Hypothalamus (tissue), 51 donors: ENCODE measurements around the gene MTMR3.
"Not testable (repeated sequence)": the region's sequence is repeated elsewhere in the genome, so short reads cannot be mapped to it uniquely, and the experiment has no call there.

ENCODE experiments used
- DNase-seq, 51 donors: peaks; one replicate each; lab custom pipeline; 2025; lab: John Stamatoyannopoulos, UW

The MTMR3 gene

GRCh38 chr22:30044881-30045493 lies 162.0 kb downstream of the MTMR3 start:
- DNase-seq = no peak

- DNase-seq = no peak
Observed at GRCh38 chr22:30045494-30045887, 162.5 kb downstream of the MTMR3 start.

GRCh38 chr22:30045901-30046715 lies 163.1 kb downstream of the MTMR3 start:
- DNase-seq = no peak

DNA sequence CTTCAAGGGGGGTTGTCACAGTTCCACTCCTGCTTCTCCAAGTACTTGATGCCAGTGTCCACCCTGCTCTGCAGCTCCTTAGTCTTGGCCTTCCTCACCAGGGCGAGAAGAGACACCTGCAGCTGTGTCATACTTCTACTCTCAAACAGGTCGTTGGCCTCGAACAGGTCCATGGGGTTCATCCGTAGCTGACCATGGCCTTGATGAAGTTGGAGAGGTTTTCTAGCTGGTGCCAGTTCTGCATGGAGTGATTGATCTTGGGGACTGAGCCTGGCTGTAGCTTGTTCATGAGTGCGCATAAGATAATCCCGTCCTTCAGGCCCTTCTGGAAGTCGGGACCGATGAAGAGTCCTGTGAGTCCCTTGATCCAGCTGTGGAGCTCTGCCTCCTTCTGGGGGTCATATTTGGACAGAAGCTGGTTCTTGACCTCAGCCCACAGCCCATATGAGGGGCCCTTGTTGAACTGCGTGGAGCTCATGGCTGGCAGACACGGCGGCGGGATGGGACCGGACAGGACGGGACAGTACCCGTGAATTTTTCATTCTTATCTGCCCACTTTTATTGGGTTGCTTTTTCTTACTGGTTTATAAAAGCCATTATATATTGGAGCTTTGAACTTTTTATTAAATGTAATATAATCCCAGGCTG lies 163.9 kb downstream of the MTMR3 start:
- DNase-seq = no peak

DNA sequence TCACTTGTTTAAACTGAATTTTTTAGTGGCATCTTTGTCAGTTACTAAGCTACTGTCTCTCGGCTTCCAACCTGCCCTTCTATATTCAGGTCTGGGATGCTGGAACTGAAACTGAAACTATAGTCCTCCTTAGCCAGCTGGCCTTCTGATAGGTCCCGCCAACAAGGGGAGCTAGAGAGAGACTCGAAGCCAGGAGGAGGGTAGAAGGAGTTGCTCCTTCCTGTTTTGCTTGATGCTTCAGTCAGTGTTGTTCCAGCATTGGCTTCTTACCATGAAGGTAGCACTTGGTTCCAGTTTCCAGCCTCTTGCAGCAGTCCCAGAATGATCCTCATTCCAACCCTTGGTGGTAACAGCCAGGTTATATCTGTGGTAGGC lies 164.4 kb downstream of the MTMR3 start:
- no peak for DNase-seq

- DNase-seq = no peak
Observed at GRCh38 chr22:30048681-30049080, 165.7 kb downstream of the MTMR3 start.

- DNase-seq = no peak
Observed at GRCh38 chr22:30054067-30054763, 171.2 kb downstream of the MTMR3 start.

DNA sequence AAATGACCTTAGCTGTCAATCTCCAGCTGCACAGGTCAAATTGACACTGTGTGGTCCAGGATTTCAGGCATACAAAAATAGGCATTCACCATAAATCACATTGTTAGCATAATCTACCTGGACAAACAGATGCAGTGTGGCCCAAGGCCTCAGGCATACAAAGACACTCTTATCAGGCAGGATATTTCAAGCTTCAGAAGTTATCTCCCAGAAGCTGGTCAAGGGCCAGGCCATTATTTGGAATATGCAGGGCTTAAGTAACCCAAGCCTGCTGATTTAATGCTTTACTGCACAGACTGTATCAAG lies 171.7 kb downstream of the MTMR3 start:
- no peak for DNase-seq

- no peak for DNase-seq
Observed at GRCh38 chr22:30056015-30056414, 173.0 kb downstream of the MTMR3 start.

GRCh38 chr22:30057375-30057774 lies 174.4 kb downstream of the MTMR3 start:
- DNase-seq = no peak

DNA sequence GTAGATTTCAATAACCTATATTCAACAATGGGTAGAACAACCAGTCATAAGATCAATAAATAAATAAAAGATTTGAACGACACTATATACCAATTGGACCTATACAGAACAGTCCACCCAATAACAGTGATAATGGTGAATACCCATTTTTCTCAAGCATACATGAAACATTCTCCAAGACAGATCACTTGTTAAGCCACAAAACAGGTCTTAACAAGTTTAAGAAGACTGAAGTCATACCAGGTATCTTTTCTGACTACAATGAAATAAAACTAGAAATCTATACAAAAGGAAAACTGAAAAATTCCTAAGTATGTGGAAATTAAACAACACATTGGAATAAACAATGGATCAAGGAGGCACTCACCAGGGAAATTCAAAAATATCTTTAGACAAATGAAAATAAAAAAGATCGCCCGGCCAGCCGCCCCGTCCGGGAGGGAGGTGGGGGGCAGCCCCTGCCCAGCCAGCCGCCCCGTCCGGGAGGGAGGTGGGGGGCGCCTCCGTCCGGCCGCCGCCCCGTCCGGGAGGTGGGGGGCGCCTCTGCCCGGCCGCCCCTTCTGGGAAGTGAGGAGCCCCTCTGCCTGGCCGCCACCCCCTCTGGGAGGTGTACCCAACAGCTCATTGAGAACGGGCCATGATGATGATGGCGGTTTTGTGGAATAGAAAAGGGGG lies 176.5 kb downstream of the MTMR3 start:
- DNase-seq = not testable (repeated sequence)

DNA sequence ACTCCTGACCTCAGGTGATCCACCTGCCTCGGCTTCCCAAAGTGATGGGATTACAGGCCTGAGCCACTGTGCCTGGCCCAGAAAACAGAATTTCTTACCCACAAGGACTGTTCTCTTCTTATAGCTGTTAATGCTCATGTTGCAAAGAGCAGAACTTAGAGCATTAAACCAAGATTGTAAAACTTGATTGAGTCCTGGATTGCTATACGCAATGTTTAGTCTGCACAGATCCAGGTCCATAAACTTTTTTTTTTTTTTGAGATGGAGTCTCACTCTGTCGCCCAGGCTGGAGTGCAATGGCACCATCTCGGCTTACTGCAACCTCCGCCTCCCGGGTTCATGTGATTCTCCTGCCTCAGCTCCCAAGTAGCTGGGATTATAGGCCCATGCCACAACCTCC lies 178.1 kb downstream of the MTMR3 start:
- not testable (repeated sequence) for DNase-seq

DNA sequence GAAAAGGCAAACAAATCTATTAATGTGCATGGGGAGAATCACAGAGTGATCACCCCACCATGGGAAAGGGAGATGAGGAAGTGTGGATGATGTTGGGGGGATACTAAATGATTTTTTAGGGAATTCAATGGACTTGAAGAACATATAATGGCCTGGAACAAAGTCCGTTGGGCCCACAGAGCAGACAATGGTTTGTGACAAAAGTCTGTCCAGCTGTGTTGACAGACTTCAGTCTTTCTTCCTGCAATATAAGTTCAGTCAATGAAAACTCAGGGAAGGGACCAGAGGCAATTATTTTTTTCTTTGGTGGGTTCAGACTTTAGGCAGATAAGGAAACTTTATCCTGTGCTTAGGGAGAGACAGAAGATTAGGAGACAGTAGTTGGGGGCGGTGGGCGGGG lies 179.3 kb downstream of the MTMR3 start:
- DNase-seq = no peak

GRCh38 chr22:30062950-30063349 lies 180.0 kb downstream of the MTMR3 start:
- no peak for DNase-seq

GRCh38 chr22:30064172-30064571 lies 181.2 kb downstream of the MTMR3 start:
- DNase-seq = no peak

DNA sequence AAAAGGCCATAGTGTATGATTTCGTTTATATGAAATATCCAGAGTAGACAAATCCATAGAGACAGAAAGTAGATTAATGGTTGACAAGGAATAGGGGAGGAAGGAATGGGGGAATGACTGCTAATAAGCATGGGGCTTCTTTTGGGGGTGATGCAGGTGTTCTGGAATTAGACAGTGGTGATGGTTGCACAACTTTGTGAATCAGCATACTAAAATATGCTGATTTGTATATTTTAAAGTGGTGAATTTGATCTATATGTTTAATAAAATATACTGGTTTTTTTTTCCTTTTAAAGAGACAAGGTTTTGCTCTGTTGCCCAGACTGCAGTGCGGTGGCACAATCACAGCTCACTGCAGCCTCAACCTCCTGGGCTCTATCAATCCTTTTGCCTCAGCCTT lies 190.8 kb downstream of the MTMR3 start:
- DNase-seq = no peak

GRCh38 chr22:30074147-30074546 lies 191.2 kb downstream of the MTMR3 start:
- no peak for DNase-seq

- DNase-seq = no peak
Observed at GRCh38 chr22:30074994-30075393, 192.0 kb downstream of the MTMR3 start.

- DNase-seq = no peak
Observed at GRCh38 chr22:30077279-30077880, 194.4 kb downstream of the MTMR3 start.
